KOPT-K1 (cell line): ENCODE results near the gene HDC.

ENCODE experiments used
- H3K27ac ChIP-seq: fragments of 200-600 bp; sonication (generic); 2 replicates; pipeline ENCODE4 v1.5.1; 2016; ENCODE audit warnings: antibody characterized with exemption, mild to moderate bottlenecking, low read depth, low read length; ENCODE audit not compliant: poor library complexity, severe bottlenecking
- H3K36me3 ChIP-seq: fragments of 200-600 bp; sonication (generic); 2 replicates; pipeline ENCODE4 v1.5.1; 2017; ENCODE audit warnings: antibody characterized with exemption, mild to moderate bottlenecking, low read length, moderate library complexity; ENCODE audit not compliant: insufficient read depth
- H3K9me3 ChIP-seq: fragments of 200-600 bp; sonication (generic); 2 replicates; pipeline ENCODE4 v1.5.1; 2017; ENCODE audit warnings: antibody characterized with exemption, low read length, mild to moderate bottlenecking; ENCODE audit not compliant: insufficient read depth, poor library complexity, severe bottlenecking

The HDC gene

GRCh38 chr15:50224606-50225005 is 40.9 kb downstream of the HDC start:
- Histone ChIP-seq H3K27ac (no peak overlapping the region), H3K9me3 (no peaks in the 10 kb centered on the region), H3K36me3 (no peaks in the 10 kb centered on the region)

- no peaks in the 10 kb centered on the region for H3K36me3 ChIP-seq
Measured at GRCh38 chr15:50222181-50222580, 43.3 kb downstream of the HDC start.

GRCh38 chr15:50219820-50220219 is 45.7 kb downstream of the HDC start:
- H3K9me3 ChIP-seq = no peaks in the 10 kb centered on the region
- H3K27ac ChIP-seq = no peak overlapping the region
- H3K36me3 ChIP-seq = no peaks in the 10 kb centered on the region

More at GRCh38 chr15:50222181-50222580, 43.3 kb downstream of the HDC start:
- Histone ChIP-seq H3K27ac (no peak overlapping the region), H3K9me3 (no peaks in the 10 kb centered on the region)

- no peaks in the 10 kb centered on the region for H3K9me3 ChIP-seq
- no peaks in the 10 kb centered on the region for H3K36me3 ChIP-seq
- no peak overlapping the region for H3K27ac ChIP-seq
Measured at GRCh38 chr15:50218691-50219090, 46.8 kb downstream of the HDC start.

GRCh38 chr15:50218291-50218690 is 47.2 kb downstream of the HDC start:
- no peak overlapping the region for H3K27ac ChIP-seq
- no peaks in the 10 kb centered on the region for H3K36me3 ChIP-seq
- no peaks in the 10 kb centered on the region for H3K9me3 ChIP-seq

GRCh38 chr15:50210462-50211157 is 54.9 kb downstream of the HDC start:
- Histone ChIP-seq H3K27ac (no peak overlapping the region), H3K36me3 (no peaks in the 10 kb centered on the region), H3K9me3 (no peaks in the 10 kb centered on the region)

- no peaks in the 10 kb centered on the region for H3K9me3 ChIP-seq
- H3K27ac ChIP-seq = no peak overlapping the region
- no peaks in the 10 kb centered on the region for H3K36me3 ChIP-seq
Measured at GRCh38 chr15:50209809-50210208, 55.7 kb downstream of the HDC start.

GRCh38 chr15:50206020-50206419 is 59.5 kb downstream of the HDC start:
- H3K27ac ChIP-seq = no peak overlapping the region
- no peaks in the 10 kb centered on the region for H3K36me3 ChIP-seq
- no peaks in the 10 kb centered on the region for H3K9me3 ChIP-seq

- Histone ChIP-seq H3K36me3 (no peaks in the 10 kb centered on the region), H3K27ac (no peak overlapping the region), H3K9me3 (no peaks in the 10 kb centered on the region)
Measured at GRCh38 chr15:50202003-50202402, 63.5 kb downstream of the HDC start.

GRCh38 chr15:50192926-50193620 is 72.5 kb downstream of the HDC start:
- Histone ChIP-seq H3K27ac (no peak overlapping the region), H3K36me3 (no peaks in the 10 kb centered on the region), H3K9me3 (no peaks in the 10 kb centered on the region)

- Histone ChIP-seq H3K9me3 (no peaks in the 10 kb centered on the region), H3K36me3 (no peaks in the 10 kb centered on the region)
Measured at GRCh38 chr15:50192164-50192563, 73.4 kb downstream of the HDC start.

More at GRCh38 chr15:50192164-50192563, 73.4 kb downstream of the HDC start:
- H3K27ac ChIP-seq = no peak overlapping the region
